GM19397 (cell line): Measurements from ENCODE around the gene ZNF234.
"Not testable (repeated sequence)": the region's sequence is repeated elsewhere in the genome, so short reads cannot be mapped to it uniquely, and the experiment has no call there.

Experiments
- ATAC-seq: cut with Tn5 transposase; IDR thresholded peaks from one replicate; pipeline ENCODE4 v1.9.1; 2021; ENCODE audit warnings: mild to moderate bottlenecking, moderate library complexity; ENCODE audit not compliant: unreplicated experiment

Gene ZNF234

GRCh38 chr19:44176590-44176989 is 35.2 kb downstream of the ZNF234 start:
- no peak for ATAC-seq

DNA sequence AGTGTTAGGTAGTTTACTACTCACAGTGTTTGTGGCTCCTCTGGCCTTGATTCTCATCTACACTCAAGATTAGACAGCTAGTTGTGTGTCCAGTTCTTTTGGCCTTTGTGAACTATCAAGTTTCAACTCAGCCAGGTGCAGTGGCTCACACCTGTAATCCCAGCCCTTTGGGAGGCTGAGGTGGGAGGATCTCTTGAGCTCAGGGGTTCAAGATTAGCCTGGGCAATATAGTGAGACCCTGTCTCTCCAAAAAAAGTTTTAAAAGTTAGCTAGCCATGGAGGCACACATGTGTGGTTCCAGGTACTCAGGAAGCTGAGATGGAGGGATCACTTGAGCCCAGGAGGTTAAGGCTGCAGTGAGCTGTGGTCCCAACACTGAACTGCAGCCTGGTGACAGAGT is 39.6 kb downstream of the ZNF234 start:
- no peak for ATAC-seq

DNA sequence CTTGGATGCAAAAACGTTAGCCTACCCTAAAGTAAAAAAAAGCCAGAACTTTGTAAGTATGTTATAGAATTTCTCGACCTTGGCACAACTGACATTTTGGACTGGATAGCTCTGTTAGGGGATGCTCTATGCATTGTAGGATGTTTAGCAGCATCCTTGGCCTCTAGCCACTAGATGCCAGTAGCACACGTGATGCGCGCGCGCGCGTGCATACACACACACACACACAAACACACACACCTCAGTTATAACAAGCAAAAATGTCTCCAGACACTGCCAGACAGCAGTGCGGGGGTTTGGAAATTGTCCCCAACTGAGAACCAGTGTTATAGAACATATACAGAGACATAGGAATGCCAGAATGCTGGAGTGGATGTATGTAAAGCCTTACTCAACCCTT is 40.8 kb downstream of the ZNF234 start:
- ATAC-seq = no peak

DNA sequence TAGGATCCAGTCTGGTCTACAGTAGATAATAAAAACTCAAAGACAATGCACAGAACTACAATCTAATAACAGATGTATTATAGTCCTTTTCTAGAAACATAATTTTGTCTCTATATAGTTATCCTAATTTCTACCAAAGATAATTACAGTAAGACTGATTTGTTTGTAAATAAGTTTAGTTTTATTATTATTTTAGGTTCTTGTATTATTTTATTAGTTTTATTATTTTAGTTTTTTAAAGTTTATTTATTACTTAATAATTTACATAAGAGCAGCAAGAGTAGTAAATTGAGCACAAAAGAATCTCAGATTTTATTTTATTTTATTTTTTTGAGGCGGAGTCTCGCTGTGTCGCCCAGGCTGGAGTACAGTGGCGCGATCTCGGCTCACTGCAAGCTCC is 48.7 kb downstream of the ZNF234 start:
- no peak for ATAC-seq

DNA sequence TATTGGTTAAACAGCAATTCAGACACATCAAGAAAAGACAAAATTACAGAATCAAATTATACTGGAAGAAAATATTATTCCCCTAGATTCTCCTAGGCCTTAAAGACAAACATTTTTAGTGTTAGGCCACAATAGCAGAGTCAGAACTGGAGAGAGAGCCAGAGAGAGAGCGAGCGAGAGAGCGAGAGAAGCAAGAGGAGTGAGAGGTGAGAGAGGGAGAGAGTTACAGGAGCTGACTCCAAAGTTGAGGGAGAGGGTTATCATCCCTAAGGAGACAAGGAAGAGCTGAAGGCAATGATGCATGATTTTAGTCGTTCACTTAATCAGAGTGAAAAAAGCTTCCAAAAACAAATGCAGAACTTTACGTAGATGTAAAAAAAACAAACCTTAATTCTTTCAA is 50.8 kb downstream of the ZNF234 start:
- no peak for ATAC-seq

- ATAC-seq = no peak
Measured at GRCh38 chr19:44196772-44197171, 55.4 kb downstream of the ZNF234 start.

GRCh38 chr19:44202470-44202869 is 61.1 kb downstream of the ZNF234 start:
- ATAC-seq = no peak

GRCh38 chr19:44202974-44203373 is 61.6 kb downstream of the ZNF234 start:
- no peak for ATAC-seq

DNA sequence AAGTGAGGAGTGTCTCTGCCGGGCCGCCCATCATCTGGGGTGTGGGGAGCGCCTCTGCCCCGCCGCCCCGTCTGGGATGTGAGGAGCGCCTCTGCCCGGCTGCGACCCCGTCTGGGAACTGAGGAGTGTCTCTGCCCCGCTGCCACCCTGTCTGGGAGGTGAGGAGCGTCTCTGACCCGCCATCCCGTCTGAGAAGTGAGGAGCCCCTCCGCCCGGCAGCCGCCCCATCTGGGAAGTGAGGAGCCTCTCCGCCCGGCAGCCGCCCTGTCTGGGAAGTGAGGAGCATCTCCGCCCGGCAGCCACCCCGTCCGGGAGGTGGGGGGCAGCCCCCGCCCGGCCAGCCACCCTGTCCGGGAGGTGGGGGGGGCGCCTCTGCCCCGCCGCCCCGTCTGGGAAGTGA is 62.5 kb downstream of the ZNF234 start:
- ATAC-seq = not testable (repeated sequence)

- no peak for ATAC-seq
Measured at GRCh38 chr19:44204772-44205171, 63.4 kb downstream of the ZNF234 start.

- ATAC-seq = peak; percentile 95
Measured at GRCh38 chr19:44207126-44207803, 65.9 kb downstream of the ZNF234 start.
